Activated naive CD4-positive, alpha-beta T cell treated with anti-CD3 and anti-CD28 coated beads, Interleukin-2, amount 50 U/mL, for 72 hours (primary cell): ENCODE data around the gene NECTIN1. TPM values are rescaled to one million over a fixed set of nuclear protein-coding genes. Genes with fewer than 3 reads are reported as not detected.
A peak's percentile ranks its signal among the peaks of the same experiment; 100 is the strongest.

Source experiments
- ATAC-seq, 2 donors: fragments of 150-1000 bp; cut with Tn5 transposase; 2 replicates each; pipeline ENCODE4 v1.10.0; 2021; ENCODE audit warnings: mild to moderate bottlenecking in 2 of 2, moderate library complexity in 2 of 2
- DNase-seq, 2 donors: peaks; one replicate each; pipeline ENCODE4 v3.0.0; 2021 to 2022; ENCODE audit warnings: low spot score in 2 of 2
- H3K27ac Mint-ChIP-seq, 2 donors: one replicate each; pipeline ENCODE4 v1.8.0; 2022; ENCODE audit warnings: mild to moderate bottlenecking in 2 of 2, mixed read lengths in 2 of 2
- H3K36me3 Mint-ChIP-seq, 2 donors: one replicate each; pipeline ENCODE4 v1.8.0; 2022; ENCODE audit warnings: mixed read lengths in 2 of 2
- H3K9me3 Mint-ChIP-seq, 2 donors: one replicate each; pipeline ENCODE4 v1.8.0; 2022; ENCODE audit warnings: mixed read lengths in 2 of 2
- total RNA-seq, 2 donors: library from RNA; stranded (reverse); gene quantifications; one replicate each; pipeline ENCODE4 v1.2.3, GENCODE V29; 2022

Gene NECTIN1
- total RNA-seq, 2 donors from 2014 or later, result 0.20 to 2.2 TPM

GRCh38 chr11:119590651-119591351 is 138.2 kb downstream of the NECTIN1 start:
- ATAC-seq, result peak; percentile 80 to 88
- Mint-ChIP-seq H3K27ac (no peak overlapping the region), H3K36me3 (peaks cover 0 to 5% of the 10 kb centered on the region in 2 donors), H3K9me3 (no peaks in the 10 kb centered on the region)
- DNase-seq, result no peak

- Mint-ChIP-seq H3K9me3 (no peaks in the 10 kb centered on the region), H3K36me3 (peaks cover 0 to 5% of the 10 kb centered on the region in 2 donors), H3K27ac (no peak overlapping the region)
- no peak for DNase-seq
- ATAC-seq, result no peak
Observed at GRCh38 chr11:119589001-119589400, 140.0 kb downstream of the NECTIN1 start.
